ENCODE results near the gene KRTAP12-1.

Gene KRTAP12-1

DNA sequence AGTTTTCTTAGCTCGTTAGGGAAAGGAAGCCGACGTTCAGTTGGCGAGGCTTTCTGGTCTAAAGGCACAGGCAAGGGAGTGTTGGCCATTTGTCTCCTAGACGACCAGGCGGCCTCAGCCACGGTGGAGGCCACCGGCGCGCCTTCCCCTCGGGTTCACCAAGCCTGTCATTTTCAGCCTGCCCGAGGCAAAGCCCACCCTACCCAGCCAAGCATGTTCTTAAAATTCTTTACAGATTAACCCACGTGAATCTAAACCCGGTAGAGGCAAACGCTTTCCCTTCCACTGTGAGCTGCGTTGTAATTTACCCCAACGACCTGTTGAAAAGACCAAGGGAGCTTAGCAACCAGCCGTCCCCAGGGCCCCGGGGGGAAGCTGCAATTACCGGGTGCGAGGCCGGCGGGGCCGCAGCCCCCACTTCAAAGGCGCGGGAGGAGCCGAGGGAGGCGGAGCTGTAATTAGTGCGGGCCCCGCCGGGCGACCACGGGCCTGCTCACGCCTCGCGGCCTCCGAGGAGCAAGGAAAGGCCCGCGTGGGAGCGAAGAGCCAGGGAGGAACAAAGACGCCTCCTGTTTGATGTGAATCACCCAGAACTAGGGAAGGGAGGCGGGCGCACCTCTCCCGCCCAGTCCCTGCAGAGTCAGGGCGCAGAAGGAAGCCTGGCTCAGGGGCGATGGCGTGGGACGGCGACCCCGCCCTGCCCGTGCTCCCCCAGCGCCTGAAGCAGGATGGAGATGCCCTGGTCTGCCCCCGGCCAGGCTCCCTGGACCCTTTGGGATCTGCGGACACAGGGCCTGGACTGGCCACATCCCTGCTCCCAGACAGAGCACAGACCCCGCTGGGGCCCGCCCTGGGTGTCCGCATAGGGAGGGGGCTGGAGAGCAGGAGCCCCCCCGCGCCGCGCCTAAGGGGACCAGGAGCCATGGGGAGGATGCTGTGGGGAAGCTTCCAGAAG lies 41.5 kb upstream of the KRTAP12-1 start:
- TF ChIP-seq ZNF565 (CRISPR knock-in tag; conservative IDR thresholded peaks at IDR 0.05; ENCODE audit: low read depth) (no peak), ZFP30 (CRISPR knock-in tag; IDR thresholded peaks at IDR 0.05) (no peak), RARB (CRISPR knock-in tag; IDR thresholded peaks at IDR 0.05) (no peak), TOX (CRISPR knock-in tag; IDR thresholded peaks at IDR 0.05; ENCODE audit: borderline replicate concordance) (no peak), ZC3H10 (CRISPR knock-in tag; IDR thresholded peaks at IDR 0.05) (no peak)
- TF ChIP-seq, protein P1, sequence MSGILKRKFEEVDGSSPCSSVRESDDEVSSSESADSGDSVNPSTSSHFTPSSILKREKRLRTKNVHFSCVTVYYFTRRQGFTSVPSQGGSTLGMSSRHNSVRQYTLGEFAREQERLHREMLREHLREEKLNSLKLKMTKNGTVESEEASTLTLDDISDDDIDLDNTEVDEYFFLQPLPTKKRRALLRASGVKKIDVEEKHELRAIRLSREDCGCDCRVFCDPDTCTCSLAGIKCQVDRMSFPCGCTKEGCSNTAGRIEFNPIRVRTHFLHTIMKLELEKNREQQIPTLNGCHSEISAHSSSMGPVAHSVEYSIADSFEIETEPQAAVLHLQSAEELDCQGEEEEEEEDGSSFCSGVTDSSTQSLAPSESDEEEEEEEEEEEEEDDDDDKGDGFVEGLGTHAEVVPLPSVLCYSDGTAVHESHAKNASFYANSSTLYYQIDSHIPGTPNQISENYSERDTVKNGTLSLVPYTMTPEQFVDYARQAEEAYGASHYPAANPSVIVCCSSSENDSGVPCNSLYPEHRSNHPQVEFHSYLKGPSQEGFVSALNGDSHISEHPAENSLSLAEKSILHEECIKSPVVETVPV (CRISPR knock-in tag; IDR thresholded peaks at IDR 0.05): no peak
- ATAC-seq: no peak

DNA sequence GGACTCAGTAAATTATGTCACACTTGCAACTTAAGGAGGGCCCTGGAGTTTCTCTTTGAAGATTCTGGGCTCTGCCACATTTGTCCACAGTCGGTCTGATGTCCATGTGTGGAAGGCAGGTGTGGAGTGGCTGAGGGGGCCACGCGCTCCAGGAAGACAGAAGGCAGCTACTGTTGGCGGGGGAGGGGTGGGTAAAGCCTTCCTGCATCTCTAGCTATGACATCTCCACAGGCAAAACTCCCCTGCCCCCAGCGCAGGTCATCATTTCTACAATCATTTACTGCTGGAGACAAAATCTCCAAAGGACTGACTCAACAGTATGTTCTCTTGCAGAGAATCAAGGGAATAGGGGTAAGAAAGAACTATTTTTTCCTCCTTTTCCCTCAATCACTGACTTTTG lies 40.8 kb upstream of the KRTAP12-1 start:
- no peak for ATAC-seq
- TF ChIP-seq ARNTL (CRISPR knock-in tag; IDR thresholded peaks at IDR 0.05; ENCODE audit: borderline replicate concordance, low read depth) (no peak), RARB (CRISPR knock-in tag; IDR thresholded peaks at IDR 0.05) (no peak), OSR1 (CRISPR knock-in tag; IDR thresholded peaks at IDR 0.05) (no peak), TOX (CRISPR knock-in tag; IDR thresholded peaks at IDR 0.05; ENCODE audit: borderline replicate concordance) (no peak), GLIS3 (CRISPR knock-in tag; IDR thresholded peaks at IDR 0.05) (no peak), ISL1 (CRISPR knock-in tag; IDR thresholded peaks at IDR 0.05) (no peak), ESRRG (CRISPR knock-in tag; IDR thresholded peaks at IDR 0.05) (no peak), ZNF8 (CRISPR knock-in tag; IDR thresholded peaks at IDR 0.05) (no peak), CREB5 (CRISPR knock-in tag; IDR thresholded peaks at IDR 0.05; ENCODE audit: low read depth) (no peak), ZC3H10 (CRISPR knock-in tag; IDR thresholded peaks at IDR 0.05) (no peak)
- TF ChIP-seq, protein P2, sequence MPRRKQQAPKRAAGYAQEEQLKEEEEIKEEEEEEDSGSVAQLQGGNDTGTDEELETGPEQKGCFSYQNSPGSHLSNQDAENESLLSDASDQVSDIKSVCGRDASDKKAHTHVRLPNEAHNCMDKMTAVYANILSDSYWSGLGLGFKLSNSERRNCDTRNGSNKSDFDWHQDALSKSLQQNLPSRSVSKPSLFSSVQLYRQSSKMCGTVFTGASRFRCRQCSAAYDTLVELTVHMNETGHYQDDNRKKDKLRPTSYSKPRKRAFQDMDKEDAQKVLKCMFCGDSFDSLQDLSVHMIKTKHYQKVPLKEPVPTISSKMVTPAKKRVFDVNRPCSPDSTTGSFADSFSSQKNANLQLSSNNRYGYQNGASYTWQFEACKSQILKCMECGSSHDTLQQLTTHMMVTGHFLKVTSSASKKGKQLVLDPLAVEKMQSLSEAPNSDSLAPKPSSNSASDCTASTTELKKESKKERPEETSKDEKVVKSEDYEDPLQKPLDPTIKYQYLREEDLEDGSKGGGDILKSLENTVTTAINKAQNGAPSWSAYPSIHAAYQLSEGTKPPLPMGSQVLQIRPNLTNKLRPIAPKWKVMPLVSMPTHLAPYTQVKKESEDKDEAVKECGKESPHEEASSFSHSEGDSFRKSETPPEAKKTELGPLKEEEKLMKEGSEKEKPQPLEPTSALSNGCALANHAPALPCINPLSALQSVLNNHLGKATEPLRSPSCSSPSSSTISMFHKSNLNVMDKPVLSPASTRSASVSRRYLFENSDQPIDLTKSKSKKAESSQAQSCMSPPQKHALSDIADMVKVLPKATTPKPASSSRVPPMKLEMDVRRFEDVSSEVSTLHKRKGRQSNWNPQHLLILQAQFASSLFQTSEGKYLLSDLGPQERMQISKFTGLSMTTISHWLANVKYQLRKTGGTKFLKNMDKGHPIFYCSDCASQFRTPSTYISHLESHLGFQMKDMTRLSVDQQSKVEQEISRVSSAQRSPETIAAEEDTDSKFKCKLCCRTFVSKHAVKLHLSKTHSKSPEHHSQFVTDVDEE (CRISPR knock-in tag; IDR thresholded peaks at IDR 0.05): no peak
- TF ChIP-seq, protein P3, sequence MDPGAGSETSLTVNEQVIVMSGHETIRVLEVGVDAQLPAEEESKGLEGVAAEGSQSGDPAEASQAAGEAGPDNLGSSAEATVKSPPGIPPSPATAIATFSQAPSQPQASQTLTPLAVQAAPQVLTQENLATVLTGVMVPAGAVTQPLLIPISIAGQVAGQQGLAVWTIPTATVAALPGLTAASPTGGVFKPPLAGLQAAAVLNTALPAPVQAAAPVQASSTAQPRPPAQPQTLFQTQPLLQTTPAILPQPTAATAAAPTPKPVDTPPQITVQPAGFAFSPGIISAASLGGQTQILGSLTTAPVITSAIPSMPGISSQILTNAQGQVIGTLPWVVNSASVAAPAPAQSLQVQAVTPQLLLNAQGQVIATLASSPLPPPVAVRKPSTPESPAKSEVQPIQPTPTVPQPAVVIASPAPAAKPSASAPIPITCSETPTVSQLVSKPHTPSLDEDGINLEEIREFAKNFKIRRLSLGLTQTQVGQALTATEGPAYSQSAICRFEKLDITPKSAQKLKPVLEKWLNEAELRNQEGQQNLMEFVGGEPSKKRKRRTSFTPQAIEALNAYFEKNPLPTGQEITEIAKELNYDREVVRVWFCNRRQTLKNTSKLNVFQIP (CRISPR knock-in tag; IDR thresholded peaks at IDR 0.05; ENCODE audit: borderline replicate concordance, low read depth): no peak
- TF ChIP-seq, protein P4, sequence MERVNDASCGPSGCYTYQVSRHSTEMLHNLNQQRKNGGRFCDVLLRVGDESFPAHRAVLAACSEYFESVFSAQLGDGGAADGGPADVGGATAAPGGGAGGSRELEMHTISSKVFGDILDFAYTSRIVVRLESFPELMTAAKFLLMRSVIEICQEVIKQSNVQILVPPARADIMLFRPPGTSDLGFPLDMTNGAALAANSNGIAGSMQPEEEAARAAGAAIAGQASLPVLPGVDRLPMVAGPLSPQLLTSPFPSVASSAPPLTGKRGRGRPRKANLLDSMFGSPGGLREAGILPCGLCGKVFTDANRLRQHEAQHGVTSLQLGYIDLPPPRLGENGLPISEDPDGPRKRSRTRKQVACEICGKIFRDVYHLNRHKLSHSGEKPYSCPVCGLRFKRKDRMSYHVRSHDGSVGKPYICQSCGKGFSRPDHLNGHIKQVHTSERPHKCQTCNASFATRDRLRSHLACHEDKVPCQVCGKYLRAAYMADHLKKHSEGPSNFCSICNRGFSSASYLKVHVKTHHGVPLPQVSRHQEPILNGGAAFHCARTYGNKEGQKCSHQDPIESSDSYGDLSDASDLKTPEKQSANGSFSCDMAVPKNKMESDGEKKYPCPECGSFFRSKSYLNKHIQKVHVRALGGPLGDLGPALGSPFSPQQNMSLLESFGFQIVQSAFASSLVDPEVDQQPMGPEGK (CRISPR knock-in tag; IDR thresholded peaks at IDR 0.05; ENCODE audit: borderline replicate concordance): no peak

DNA sequence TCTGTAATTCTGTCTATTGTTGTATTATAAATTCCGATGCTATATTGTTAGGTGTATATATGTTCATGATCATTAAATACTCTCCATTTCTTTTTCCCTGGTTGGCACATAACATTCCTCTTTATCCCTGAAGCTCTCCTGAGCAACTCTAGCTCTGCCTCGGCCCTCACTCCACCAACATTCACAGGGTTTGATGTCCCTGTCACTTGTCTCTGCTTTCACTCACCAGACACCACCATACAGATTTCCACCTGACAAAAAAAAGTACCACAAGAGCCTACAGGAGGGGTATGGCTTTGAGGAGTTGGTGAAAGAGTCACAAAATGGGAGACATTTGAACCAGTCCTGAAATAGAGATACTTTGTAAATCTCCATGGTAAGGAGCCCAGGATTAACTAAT lies 38.2 kb upstream of the KRTAP12-1 start:
- ATAC-seq: no peak
- TF ChIP-seq, protein P4 (CRISPR knock-in tag; IDR thresholded peaks at IDR 0.05; ENCODE audit: borderline replicate concordance): no peak
- TF ChIP-seq ZNF565 (CRISPR knock-in tag; conservative IDR thresholded peaks at IDR 0.05; ENCODE audit: low read depth) (no peak), ZFP30 (CRISPR knock-in tag; IDR thresholded peaks at IDR 0.05) (no peak), BACH2 (CRISPR knock-in tag; IDR thresholded peaks at IDR 0.05; ENCODE audit: borderline replicate concordance) (no peak), ISL1 (CRISPR knock-in tag; IDR thresholded peaks at IDR 0.05) (no peak), RARB (CRISPR knock-in tag; IDR thresholded peaks at IDR 0.05) (no peak), PPARA (CRISPR knock-in tag; IDR thresholded peaks at IDR 0.05; ENCODE audit: borderline replicate concordance) (no peak), ESRRG (CRISPR knock-in tag; IDR thresholded peaks at IDR 0.05) (no peak), ZNF8 (CRISPR knock-in tag; IDR thresholded peaks at IDR 0.05) (no peak), CREB5 (CRISPR knock-in tag; IDR thresholded peaks at IDR 0.05; ENCODE audit: low read depth) (no peak), ARNTL (CRISPR knock-in tag; IDR thresholded peaks at IDR 0.05; ENCODE audit: borderline replicate concordance, low read depth) (no peak), ZNF70 (CRISPR knock-in tag; IDR thresholded peaks at IDR 0.05) (no peak), GLIS3 (CRISPR knock-in tag; IDR thresholded peaks at IDR 0.05) (no peak)
- TF ChIP-seq, protein P2 (CRISPR knock-in tag; IDR thresholded peaks at IDR 0.05): no peak

All from SK-N-SH treated with all-trans-retinoic acid at 6 μM for 48 hours (cell line).